Stomach (tissue), 4 donors: ENCODE data around the gene GRIK1.

Experiments
- CTCF ChIP-seq, 7 experiments: fragments of 450-650 bp in 4 of 7; fragments of 200-600 bp in 3 of 7; sonication (generic) in 3 of 7; IDR thresholded peaks; one replicate each; pipeline ENCODE4 v1.5.1; 2016 to 2019; ENCODE audit warnings: antibody characterized with exemption in 7 of 7, control low read depth in 2 of 7, mild to moderate bottlenecking in 1 of 7
- EP300 ChIP-seq: sonication (generic); formaldehyde crosslinking; IDR thresholded peaks from one replicate; pipeline ENCODE4 v1.6.1; 2017; ENCODE audit warnings: antibody characterized with exemption
- POLR2A ChIP-seq, 4 donors: fragments of 450-650 bp; IDR thresholded peaks; one replicate each; pipeline ENCODE4 v1.6.1; 2016; ENCODE audit warnings: antibody characterized with exemption in 4 of 4, control low read depth in 2 of 4, mild to moderate bottlenecking in 1 of 4, moderate library complexity in 1 of 4
- POLR2AphosphoS5 ChIP-seq, 3 donors: sonication (generic); formaldehyde crosslinking; IDR thresholded peaks; one replicate each; pipeline ENCODE4 v1.6.1; 2016; ENCODE audit warnings: antibody characterized with exemption in 3 of 3

GRCh38 chr21:29547998-29548397 is 391.8 kb downstream of the GRIK1 start:
- TF ChIP-seq CTCF (IDR thresholded peaks at IDR 0.05): no peak
- no peak for TF ChIP-seq POLR2A (IDR thresholded peaks at IDR 0.05)
- TF ChIP-seq EP300: no peak
- TF ChIP-seq POLR2AphosphoS5 (IDR thresholded peaks at IDR 0.05): no peak
